ENCODE results near the gene ZNF555. TPM values are rescaled to one million over a fixed set of nuclear protein-coding genes. Genes with fewer than 3 reads are reported as not detected.

ZNF555 gene
- total RNA-seq, 3 donors from 2014 or later, result 4.6 to 10.7 (median 7.5) TPM

DNA sequence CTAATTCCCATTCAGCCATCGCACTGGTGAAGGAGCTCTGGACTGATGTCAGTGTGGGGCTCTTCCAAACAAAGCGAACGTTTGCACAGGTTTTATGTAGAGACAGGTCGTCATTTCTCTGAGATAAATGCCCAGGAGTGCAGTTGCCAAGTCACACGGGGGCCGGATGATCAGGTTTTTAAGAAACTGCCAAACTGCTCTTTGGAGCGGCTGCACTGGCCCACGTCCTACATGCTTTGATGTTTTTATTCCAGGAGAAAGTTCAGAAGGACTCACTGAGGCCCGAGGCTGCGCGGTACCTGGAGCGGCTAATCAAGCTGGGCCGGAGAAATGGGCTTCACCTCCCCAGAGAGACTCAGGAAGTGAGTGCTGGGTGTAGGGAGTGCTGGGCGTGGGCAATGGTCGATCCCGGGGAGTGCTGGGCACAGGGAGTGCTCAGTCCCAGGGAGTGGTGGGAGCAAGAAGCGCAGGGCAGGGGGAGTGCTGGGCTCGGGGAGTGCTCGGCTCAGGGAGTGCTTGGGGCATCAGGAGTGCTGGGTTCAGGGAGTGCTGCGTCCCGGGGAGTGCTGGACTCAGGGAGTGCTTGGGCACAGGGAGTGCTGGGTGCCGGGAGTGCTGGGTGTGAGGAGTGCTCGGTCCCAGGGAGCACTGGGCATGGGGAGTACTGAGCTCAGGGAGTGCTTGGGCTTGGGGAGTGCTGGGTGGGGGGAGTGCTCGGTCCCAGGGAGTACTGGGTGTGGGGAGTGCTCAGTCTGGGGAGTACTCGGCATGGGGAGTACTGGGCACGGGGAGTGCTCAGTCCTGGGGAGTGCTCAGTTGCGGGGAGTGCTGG is 45.2 kb upstream of the ZNF555 start:
- Histone ChIP-seq H3K4me3 (no peak overlapping the region), H3K9me3 (no peaks in the 10 kb centered on the region), H3K36me3 (no peaks in the 10 kb centered on the region), H3K27me3 (no peaks in the 10 kb centered on the region), H3K27ac (no peak overlapping the region), H3K4me1 (no peaks in the 10 kb centered on the region)
- TF ChIP-seq POLR2AphosphoS5 (IDR thresholded peaks at IDR 0.05) (no peak), POLR2A (IDR thresholded peaks at IDR 0.05) (no peak)
- TF ChIP-seq, protein P1, sequence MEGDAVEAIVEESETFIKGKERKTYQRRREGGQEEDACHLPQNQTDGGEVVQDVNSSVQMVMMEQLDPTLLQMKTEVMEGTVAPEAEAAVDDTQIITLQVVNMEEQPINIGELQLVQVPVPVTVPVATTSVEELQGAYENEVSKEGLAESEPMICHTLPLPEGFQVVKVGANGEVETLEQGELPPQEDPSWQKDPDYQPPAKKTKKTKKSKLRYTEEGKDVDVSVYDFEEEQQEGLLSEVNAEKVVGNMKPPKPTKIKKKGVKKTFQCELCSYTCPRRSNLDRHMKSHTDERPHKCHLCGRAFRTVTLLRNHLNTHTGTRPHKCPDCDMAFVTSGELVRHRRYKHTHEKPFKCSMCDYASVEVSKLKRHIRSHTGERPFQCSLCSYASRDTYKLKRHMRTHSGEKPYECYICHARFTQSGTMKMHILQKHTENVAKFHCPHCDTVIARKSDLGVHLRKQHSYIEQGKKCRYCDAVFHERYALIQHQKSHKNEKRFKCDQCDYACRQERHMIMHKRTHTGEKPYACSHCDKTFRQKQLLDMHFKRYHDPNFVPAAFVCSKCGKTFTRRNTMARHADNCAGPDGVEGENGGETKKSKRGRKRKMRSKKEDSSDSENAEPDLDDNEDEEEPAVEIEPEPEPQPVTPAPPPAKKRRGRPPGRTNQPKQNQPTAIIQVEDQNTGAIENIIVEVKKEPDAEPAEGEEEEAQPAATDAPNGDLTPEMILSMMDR (IDR thresholded peaks at IDR 0.05), result no peak
- intact Hi-C loops (cut with DNase I; ENCODE audit: low total_unique reads), result no loop called here
- DNase-seq (ENCODE audit: low spot score in 2 of 2), result no peak

- no peak overlapping the region for H3K4me3 ChIP-seq
- no peaks in the 10 kb centered on the region for H3K36me3 ChIP-seq
- no peak for DNase-seq (ENCODE audit: low spot score in 2 of 2)
- intact Hi-C loops (cut with DNase I; ENCODE audit: low total_unique reads), result no loop called here
- no peaks in the 10 kb centered on the region for H3K27me3 ChIP-seq
- TF ChIP-seq POLR2AphosphoS5 (IDR thresholded peaks at IDR 0.05), result no peak
- TF ChIP-seq POLR2A (IDR thresholded peaks at IDR 0.05), result no peak
- TF ChIP-seq, protein P1 (IDR thresholded peaks at IDR 0.05), result no peak
- H3K9me3 ChIP-seq, result no peaks in the 10 kb centered on the region
- H3K4me1 ChIP-seq, result no peaks in the 10 kb centered on the region
- H3K27ac ChIP-seq, result no peak overlapping the region
These were observed 44.5 kb upstream of the ZNF555 start for GRCh38 chr19:2796659-2797266.

GRCh38 chr19:2797280-2797679 is 44.0 kb upstream of the ZNF555 start:
- no peaks in the 10 kb centered on the region for H3K36me3 ChIP-seq
- intact Hi-C loops (cut with DNase I; ENCODE audit: low total_unique reads), result no loop called here

DNA sequence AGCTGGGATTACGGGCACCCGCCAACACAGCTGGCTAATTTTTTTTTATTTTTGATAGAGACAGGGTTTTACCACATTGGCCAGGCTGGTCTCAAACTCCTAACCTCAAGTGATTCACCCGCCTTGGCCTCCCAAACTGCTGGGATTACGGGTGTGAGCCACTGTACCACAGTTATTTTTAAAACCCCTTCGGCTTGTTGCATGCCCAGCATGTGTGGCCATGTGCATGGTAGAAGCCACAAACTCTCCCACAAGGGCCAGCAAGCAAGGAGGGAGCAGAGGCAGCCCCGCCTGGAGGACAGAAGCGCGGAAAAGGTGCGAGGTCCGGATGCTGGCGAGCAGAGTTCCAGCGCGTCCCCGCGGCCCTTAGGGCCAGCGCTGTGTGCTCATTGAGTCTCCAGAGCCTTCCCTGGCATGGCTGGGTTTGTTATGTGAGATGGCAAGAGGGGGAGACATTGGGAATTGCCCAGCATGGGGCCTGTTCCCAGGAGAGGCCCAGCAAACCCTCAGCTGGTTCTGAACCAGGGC is 43.1 kb upstream of the ZNF555 start:
- intact Hi-C loops (cut with DNase I; ENCODE audit: low total_unique reads), result no loop called here
- no peaks in the 10 kb centered on the region for H3K36me3 ChIP-seq
- H3K27ac ChIP-seq, result no peak overlapping the region
- H3K4me3 ChIP-seq, result no peak overlapping the region
- H3K9me3 ChIP-seq, result no peaks in the 10 kb centered on the region
- no peak for TF ChIP-seq POLR2AphosphoS5 (IDR thresholded peaks at IDR 0.05)
- no peak for TF ChIP-seq POLR2A (IDR thresholded peaks at IDR 0.05)
- TF ChIP-seq, protein P1 (IDR thresholded peaks at IDR 0.05), result no peak
- no peaks in the 10 kb centered on the region for H3K27me3 ChIP-seq
- DNase-seq (ENCODE audit: low spot score in 2 of 2), result no peak
- H3K4me1 ChIP-seq, result no peaks in the 10 kb centered on the region

More at GRCh38 chr19:2797280-2797679, 44.0 kb upstream of the ZNF555 start:
- H3K9me3 ChIP-seq, result no peaks in the 10 kb centered on the region
- no peaks in the 10 kb centered on the region for H3K4me1 ChIP-seq
- TF ChIP-seq POLR2AphosphoS5 (IDR thresholded peaks at IDR 0.05), result no peak
- TF ChIP-seq, protein P1 (IDR thresholded peaks at IDR 0.05), result no peak
- no peak for TF ChIP-seq POLR2A (IDR thresholded peaks at IDR 0.05)
- H3K27ac ChIP-seq, result no peak overlapping the region
- no peak overlapping the region for H3K4me3 ChIP-seq
- DNase-seq (ENCODE audit: low spot score in 2 of 2), result no peak
- H3K27me3 ChIP-seq, result no peaks in the 10 kb centered on the region

DNA sequence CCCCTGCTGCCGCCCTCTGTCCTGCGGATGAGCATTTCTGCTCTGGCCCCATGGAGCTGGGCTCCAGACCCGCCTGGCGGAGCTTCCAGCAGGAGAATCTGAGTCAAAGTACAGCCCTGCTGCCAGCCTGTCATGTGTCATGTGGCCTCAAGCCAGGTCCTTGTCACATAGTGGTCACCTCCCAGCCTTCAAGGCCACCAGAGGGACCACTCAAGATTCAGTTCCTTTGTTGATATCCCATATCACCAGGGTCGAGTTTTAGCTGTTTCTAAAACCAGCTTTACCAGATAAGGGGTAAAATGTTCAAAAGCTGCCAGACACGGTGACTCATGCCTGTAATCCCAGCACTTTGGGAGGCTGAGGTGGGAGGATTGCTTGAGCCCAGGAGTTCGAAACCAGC is 42.5 kb upstream of the ZNF555 start:
- Histone ChIP-seq H3K36me3 (no peaks in the 10 kb centered on the region), H3K9me3 (no peaks in the 10 kb centered on the region), H3K27ac (no peak overlapping the region), H3K4me1 (no peaks in the 10 kb centered on the region), H3K27me3 (no peaks in the 10 kb centered on the region), H3K4me3 (no peak overlapping the region)
- intact Hi-C loops (cut with DNase I; ENCODE audit: low total_unique reads), result no loop called here
- no peak for DNase-seq (ENCODE audit: low spot score in 2 of 2)
- TF ChIP-seq, protein P1 (IDR thresholded peaks at IDR 0.05), result no peak
- TF ChIP-seq POLR2A (IDR thresholded peaks at IDR 0.05) (no peak), POLR2AphosphoS5 (IDR thresholded peaks at IDR 0.05) (no peak)
